Superior temporal gyrus (tissue), 1 donor: ENCODE results near the gene KCNC2.

Source experiments
- DNase-seq: peaks from one replicate; pipeline ENCODE4 v3.0.0-alpha.2; 2016; ENCODE audit errors: extremely low spot score

The KCNC2 gene

DNA sequence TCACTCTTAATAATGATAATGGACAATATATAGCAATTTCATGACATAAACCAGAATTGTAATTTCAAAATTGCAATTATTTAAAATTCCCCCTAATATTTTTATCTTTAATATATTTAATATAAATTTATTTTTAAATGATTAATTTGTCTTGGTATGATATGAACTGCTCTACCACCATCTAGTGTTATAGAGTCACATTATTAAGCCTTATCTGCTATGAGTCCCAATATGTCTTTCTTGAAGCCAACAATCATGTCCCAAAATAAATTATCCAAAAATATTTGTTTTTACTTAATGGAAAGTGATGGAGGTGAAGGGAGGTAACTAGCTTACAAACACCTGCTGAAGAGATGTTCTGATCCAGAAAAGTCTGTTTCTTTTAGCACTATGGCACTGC is 151.4 kb downstream of the KCNC2 start:
- no peak for DNase-seq

GRCh38 chr12:75048767-75049166 is 160.9 kb downstream of the KCNC2 start:
- DNase-seq: no peak

- DNase-seq: no peak
These were observed 161.6 kb downstream of the KCNC2 start for GRCh38 chr12:75047885-75048525.

- DNase-seq: no peak
These were observed 167.5 kb downstream of the KCNC2 start for GRCh38 chr12:75042125-75042524.

DNA sequence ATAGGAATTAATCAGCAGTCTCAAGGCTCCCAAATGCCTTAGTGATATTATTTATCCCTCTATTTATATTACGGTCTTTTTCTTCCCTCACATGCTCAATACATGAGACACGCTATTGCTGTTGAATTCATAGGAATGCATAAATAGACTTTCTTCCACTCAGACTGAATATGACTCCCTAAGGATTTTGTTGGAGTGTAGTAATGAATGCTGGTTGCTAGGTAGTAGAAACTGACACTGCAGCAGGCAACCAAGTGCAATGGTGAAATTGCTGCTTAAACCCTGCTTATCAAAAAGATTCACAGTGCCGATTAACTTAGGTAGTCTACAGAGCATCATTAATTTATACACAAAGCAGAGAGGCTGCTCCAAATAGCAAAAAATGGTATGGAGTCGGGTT is 168.2 kb downstream of the KCNC2 start:
- DNase-seq: no peak

- no peak for DNase-seq
These were observed 189.5 kb downstream of the KCNC2 start for GRCh38 chr12:75020068-75020557.

DNA sequence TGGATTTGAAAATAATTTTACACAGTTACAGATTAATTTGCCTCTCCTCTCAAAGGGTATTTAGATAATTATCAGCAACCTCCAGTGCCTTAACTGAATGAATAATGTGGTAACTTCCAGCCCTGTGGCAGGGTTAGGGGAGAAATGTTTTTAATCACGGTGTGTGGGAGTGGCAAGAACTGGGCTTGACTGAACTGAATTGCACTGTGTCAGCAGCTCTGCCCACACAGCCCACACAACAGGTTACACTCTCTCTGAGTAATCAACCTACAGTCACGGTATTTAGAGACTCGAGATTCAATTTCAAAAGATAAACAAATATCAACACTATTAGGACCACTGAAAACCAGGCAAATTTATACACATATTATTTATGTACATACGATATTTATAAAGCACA is 198.5 kb downstream of the KCNC2 start:
- DNase-seq: no peak

DNA sequence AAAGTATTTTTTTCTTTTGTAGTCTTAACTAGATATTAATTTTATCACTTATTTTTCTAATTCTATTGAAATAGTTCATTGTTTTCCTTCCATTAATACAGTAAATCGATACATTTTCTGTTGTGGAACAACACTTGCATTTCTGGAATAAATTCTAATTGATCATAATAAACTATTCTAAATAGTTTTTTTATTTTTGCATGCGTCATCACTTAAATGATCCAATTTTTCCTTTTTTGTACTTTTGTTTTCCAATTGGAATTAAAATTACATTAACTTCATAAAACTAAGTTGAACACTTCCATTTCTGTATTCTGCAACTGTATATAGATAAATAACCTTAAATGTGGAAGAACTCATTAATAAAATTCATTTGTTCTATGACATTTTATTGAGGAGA is 202.5 kb downstream of the KCNC2 start:
- no peak for DNase-seq

- no peak for DNase-seq
These were observed 209.5 kb downstream of the KCNC2 start for GRCh38 chr12:75000120-75000519.

DNA sequence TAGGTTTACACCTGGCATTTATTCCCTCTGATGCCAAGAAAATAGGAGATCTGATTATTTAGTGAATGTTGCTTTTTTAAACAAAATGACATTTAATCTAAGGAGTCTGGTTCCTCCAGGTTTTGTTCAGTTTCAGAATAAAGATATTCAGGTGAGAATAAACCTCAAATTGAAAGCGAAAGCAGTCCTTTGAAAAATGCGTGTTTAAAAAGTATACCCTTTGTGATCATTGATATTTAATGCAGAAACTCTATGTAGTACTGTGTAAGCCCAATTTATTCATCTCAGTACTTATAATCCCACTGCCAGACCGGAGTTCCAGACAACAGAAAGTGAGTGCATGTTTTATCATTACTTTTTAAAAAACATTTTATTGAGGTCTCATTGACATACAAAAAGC is 210.2 kb downstream of the KCNC2 start:
- no peak for DNase-seq
